Measurements from ENCODE around the gene CAMKMT.

The CAMKMT gene

DNA sequence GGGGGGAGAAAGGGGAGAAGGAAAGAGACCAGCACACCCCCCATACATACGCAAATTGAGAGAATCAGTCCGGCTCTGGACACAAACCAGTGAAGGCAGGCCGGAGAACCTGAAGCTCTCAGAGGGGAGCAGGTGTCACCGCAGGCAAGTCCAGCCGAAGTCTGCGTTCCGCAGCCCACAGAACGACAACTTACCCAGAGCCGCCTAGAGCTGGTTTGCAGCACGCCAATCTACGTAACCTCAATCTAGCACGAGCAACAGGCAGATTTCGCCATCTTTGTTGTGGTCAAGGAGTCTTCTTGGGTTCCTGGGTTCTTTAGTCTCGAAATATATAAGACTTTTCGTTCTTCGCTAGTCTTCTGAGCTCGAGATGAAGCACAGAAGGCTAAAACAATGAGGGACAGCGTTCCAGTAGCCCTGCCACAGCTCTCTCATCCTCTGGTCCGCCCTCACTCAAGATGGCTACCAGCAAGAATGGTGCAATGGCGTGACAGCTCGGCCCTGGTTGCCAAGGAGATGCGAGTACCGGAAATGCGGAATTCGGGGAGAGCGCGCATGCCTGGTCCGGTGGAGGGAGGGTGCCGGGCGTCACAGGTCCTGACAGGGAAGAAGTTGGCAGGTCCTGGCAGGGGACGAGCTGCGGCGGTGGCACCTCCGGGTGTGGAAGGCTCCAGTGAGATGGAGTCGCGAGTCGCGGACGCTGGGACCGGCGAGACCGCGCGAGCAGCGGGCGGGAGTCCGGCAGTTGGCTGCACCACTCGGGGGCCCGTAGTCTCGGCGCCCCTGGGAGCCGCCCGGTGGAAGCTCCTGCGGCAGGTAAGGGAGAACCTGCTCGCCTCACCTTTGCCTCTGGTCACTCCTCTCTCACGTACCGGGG, at the start of gene CAMKMT, which contains the start of gene PREPL:
Gene CAMKMT (plus strand): TSS at position 618 of the 877 bp plus-strand sequence.
Gene PREPL (minus strand): TSS at position 165 of the 877 bp plus-strand sequence. CDS start 15,152 bp downstream, outside the sequence.
- no peak for TF ChIP-seq CTCF (IDR thresholded peaks at IDR 0.05; ENCODE audit: control insufficient read depth, insufficient read depth, low read depth, low read length, missing control alignments)

DNA sequence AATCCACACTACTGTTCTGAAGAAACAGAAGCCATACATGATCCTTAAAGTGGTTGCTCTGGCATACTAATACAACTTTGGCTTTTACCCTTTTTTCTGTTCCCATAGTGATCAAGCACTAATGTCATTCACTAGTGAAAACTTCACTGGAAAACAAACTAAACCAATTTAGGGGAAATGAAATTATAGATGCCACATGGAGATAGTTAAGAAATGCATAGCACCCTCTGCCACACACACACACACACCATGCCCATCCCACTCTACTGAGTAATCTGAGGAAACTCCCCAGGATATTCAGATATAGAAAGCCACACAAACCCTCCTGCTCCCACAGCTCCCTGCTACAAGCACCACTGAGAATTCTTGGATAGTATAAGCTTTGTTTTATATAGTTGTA, 47.4 kb upstream of the CAMKMT start:
- no peak for TF ChIP-seq CTCF (IDR thresholded peaks at IDR 0.05; ENCODE audit: control insufficient read depth, insufficient read depth, low read depth, low read length, missing control alignments)
- no peak overlapping the region for H3K4me3 ChIP-seq (ENCODE audit: control insufficient read depth, low read depth, low read length)
- no peak for DNase-seq (ENCODE audit: low read depth)

More for the DNA sequence above, at the start of gene CAMKMT, which contains the start of gene PREPL:
- DNase-seq (ENCODE audit: low read depth), result peak; percentile 92
- H3K4me3 ChIP-seq (ENCODE audit: control insufficient read depth, low read depth, low read length), result peak within 1 kb of the TSS; percentile 82

- no peak for DNase-seq (ENCODE audit: low read depth)
- TF ChIP-seq CTCF (IDR thresholded peaks at IDR 0.05; ENCODE audit: control insufficient read depth, insufficient read depth, low read depth, low read length, missing control alignments), result no peak
- no peak overlapping the region for H3K4me3 ChIP-seq (ENCODE audit: control insufficient read depth, low read depth, low read length)
These were observed 45.8 kb upstream of the CAMKMT start for GRCh38 chr2:44315945-44316344.

DNA sequence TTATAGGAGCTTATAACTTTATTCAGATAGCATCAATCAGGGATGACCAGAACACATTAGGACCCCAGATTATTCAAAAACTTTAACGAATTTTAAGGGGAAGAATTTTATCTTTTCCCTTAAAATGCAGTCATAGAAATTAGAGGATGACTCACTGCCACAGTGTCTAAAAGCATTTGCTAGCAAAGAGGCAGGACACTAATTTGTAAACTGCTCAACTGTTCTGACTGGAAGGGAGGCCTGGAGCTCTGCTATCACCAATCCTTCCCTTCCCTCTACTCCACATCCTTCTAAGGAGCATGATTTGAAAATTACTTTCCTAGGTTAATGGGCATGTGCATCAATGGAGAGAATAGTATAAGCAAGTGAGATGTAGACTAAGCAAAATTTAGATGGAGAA, 40.9 kb upstream of the CAMKMT start:
- no peak overlapping the region for H3K4me3 ChIP-seq (ENCODE audit: control insufficient read depth, low read depth, low read length)
- no peak for DNase-seq (ENCODE audit: low read depth)
- no peak for TF ChIP-seq CTCF (IDR thresholded peaks at IDR 0.05; ENCODE audit: control insufficient read depth, insufficient read depth, low read depth, low read length, missing control alignments)

GRCh38 chr2:44321360-44321759, 40.4 kb upstream of the CAMKMT start:
- TF ChIP-seq CTCF (IDR thresholded peaks at IDR 0.05; ENCODE audit: control insufficient read depth, insufficient read depth, low read depth, low read length, missing control alignments), result no peak
- DNase-seq (ENCODE audit: low read depth), result no peak
- no peak overlapping the region for H3K4me3 ChIP-seq (ENCODE audit: control insufficient read depth, low read depth, low read length)

GRCh38 chr2:44324971-44325426, 36.7 kb upstream of the CAMKMT start:
- DNase-seq (ENCODE audit: low read depth), result peak; percentile 11
- no peak for TF ChIP-seq CTCF (IDR thresholded peaks at IDR 0.05; ENCODE audit: control insufficient read depth, insufficient read depth, low read depth, low read length, missing control alignments)
- no peak overlapping the region for H3K4me3 ChIP-seq (ENCODE audit: control insufficient read depth, low read depth, low read length)
